Measurements from ENCODE around the gene CD22.

- TF ChIP-seq, protein P1, sequence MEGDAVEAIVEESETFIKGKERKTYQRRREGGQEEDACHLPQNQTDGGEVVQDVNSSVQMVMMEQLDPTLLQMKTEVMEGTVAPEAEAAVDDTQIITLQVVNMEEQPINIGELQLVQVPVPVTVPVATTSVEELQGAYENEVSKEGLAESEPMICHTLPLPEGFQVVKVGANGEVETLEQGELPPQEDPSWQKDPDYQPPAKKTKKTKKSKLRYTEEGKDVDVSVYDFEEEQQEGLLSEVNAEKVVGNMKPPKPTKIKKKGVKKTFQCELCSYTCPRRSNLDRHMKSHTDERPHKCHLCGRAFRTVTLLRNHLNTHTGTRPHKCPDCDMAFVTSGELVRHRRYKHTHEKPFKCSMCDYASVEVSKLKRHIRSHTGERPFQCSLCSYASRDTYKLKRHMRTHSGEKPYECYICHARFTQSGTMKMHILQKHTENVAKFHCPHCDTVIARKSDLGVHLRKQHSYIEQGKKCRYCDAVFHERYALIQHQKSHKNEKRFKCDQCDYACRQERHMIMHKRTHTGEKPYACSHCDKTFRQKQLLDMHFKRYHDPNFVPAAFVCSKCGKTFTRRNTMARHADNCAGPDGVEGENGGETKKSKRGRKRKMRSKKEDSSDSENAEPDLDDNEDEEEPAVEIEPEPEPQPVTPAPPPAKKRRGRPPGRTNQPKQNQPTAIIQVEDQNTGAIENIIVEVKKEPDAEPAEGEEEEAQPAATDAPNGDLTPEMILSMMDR (optimal IDR thresholded peaks at IDR 0.05 in 1 of 3, IDR thresholded peaks at IDR 0.05 in 1 of 3, conservative IDR thresholded peaks at IDR 0.05 in 1 of 3; ENCODE audit: extremely low read depth in 1 of 3, insufficient read depth in 2 of 3, low read length in 3 of 3) = no peak
- TF ChIP-seq EZH2 (IDR thresholded peaks at IDR 0.05; ENCODE audit: low read length) = no peak
These were observed 39.4 kb downstream of the CD22 start for GRCh38 chr19:35368378-35368777.

Data from keratinocyte (primary cell).